Parathyroid adenoma (tissue), 2 donors: ENCODE results near the gene CYP46A1.

Source experiments
- H2AFZ ChIP-seq: fragments of 300-600 bp; sonication (generic); one replicate; pipeline ENCODE4 v1.7.0; 2017; ENCODE audit warnings: antibody characterized with exemption, mild to moderate bottlenecking
- H3K27ac ChIP-seq: fragments of 300-600 bp; sonication (generic); one replicate; pipeline ENCODE4 v1.7.0; 2017
- H3K27me3 ChIP-seq: fragments of 300-600 bp; sonication (generic); one replicate; pipeline ENCODE4 v1.7.0; 2017; ENCODE audit warnings: low read length; ENCODE audit not compliant: control insufficient read depth, insufficient read depth
- H3K36me3 ChIP-seq: fragments of 300-600 bp; sonication (generic); one replicate; pipeline ENCODE4 v1.7.0; 2017; ENCODE audit warnings: low read length; ENCODE audit not compliant: control insufficient read depth, insufficient read depth
- H3K4me1 ChIP-seq: fragments of 300-600 bp; sonication (generic); one replicate; pipeline ENCODE4 v1.7.0; 2017; ENCODE audit warnings: control low read depth
- H3K4me2 ChIP-seq: fragments of 300-600 bp; sonication (generic); one replicate; pipeline ENCODE4 v1.7.0; 2017; ENCODE audit warnings: low read length
- H3K4me3 ChIP-seq: fragments of 300-600 bp; sonication (generic); one replicate; pipeline ENCODE4 v1.7.0; 2017; ENCODE audit warnings: low read depth, low read length
- H3K79me2 ChIP-seq: fragments of 300-600 bp; sonication (generic); one replicate; pipeline ENCODE4 v1.7.0; 2017; ENCODE audit warnings: control low read depth
- H3K9ac ChIP-seq: fragments of 300-600 bp; sonication (generic); one replicate; pipeline ENCODE4 v1.7.0; 2017; ENCODE audit warnings: mild to moderate bottlenecking
- H3K9me3 ChIP-seq: fragments of 300-600 bp; sonication (generic); one replicate; pipeline ENCODE4 v1.7.0; 2017; ENCODE audit warnings: low read length; ENCODE audit not compliant: control insufficient read depth
- CTCF ChIP-seq: fragments of 300-600 bp; sonication (generic); IDR thresholded peaks from one replicate; pipeline ENCODE4 v1.7.0; 2017; ENCODE audit warnings: antibody characterized with exemption, mild to moderate bottlenecking
- donor health status: primary hyperparathyroidism.

Gene CYP46A1

GRCh38 chr14:99666533-99666932, 17.6 kb upstream of the CYP46A1 start:
- Histone ChIP-seq H3K4me2 (no peak overlapping the region), H3K4me3 (no peak overlapping the region), H3K4me1 (no peaks in the 10 kb centered on the region), H2AFZ (no peak overlapping the region), H3K79me2 (no peaks in the 10 kb centered on the region), H3K36me3 (no peaks in the 10 kb centered on the region), H3K27ac (no peak overlapping the region), H3K9ac (no peak overlapping the region), H3K27me3 (no peaks in the 10 kb centered on the region), H3K9me3 (no peaks in the 10 kb centered on the region)
- TF ChIP-seq CTCF: no peak

- Histone ChIP-seq H3K36me3 (no peaks in the 10 kb centered on the region), H3K4me2 (no peak overlapping the region), H2AFZ (no peak overlapping the region), H3K27me3 (no peaks in the 10 kb centered on the region), H3K79me2 (no peaks in the 10 kb centered on the region), H3K9me3 (no peaks in the 10 kb centered on the region), H3K9ac (no peak overlapping the region), H3K27ac (no peak overlapping the region), H3K4me1 (no peaks in the 10 kb centered on the region), H3K4me3 (no peak overlapping the region)
- TF ChIP-seq CTCF: no peak
Observed at GRCh38 chr14:99667045-99667444, 17.1 kb upstream of the CYP46A1 start.

- H2AFZ ChIP-seq: no peak overlapping the region
- no peaks in the 10 kb centered on the region for H3K27me3 ChIP-seq
- no peak overlapping the region for H3K4me3 ChIP-seq
- TF ChIP-seq CTCF: no peak
- no peaks in the 10 kb centered on the region for H3K4me1 ChIP-seq
- no peak overlapping the region for H3K4me2 ChIP-seq
- no peak overlapping the region for H3K27ac ChIP-seq
- no peak overlapping the region for H3K9ac ChIP-seq
- no peaks in the 10 kb centered on the region for H3K36me3 ChIP-seq
- H3K9me3 ChIP-seq: no peaks in the 10 kb centered on the region
- no peaks in the 10 kb centered on the region for H3K79me2 ChIP-seq
Observed at GRCh38 chr14:99667821-99668220, 16.3 kb upstream of the CYP46A1 start.

- TF ChIP-seq CTCF: no peak
- no peak overlapping the region for H3K27ac ChIP-seq
- no peaks in the 10 kb centered on the region for H3K79me2 ChIP-seq
- no peaks in the 10 kb centered on the region for H3K9me3 ChIP-seq
- H3K4me2 ChIP-seq: no peak overlapping the region
- H2AFZ ChIP-seq: no peak overlapping the region
- no peaks in the 10 kb centered on the region for H3K36me3 ChIP-seq
- no peak overlapping the region for H3K4me3 ChIP-seq
- H3K27me3 ChIP-seq: no peaks in the 10 kb centered on the region
- H3K4me1 ChIP-seq: no peaks in the 10 kb centered on the region
- H3K9ac ChIP-seq: no peak overlapping the region
Observed at GRCh38 chr14:99668307-99669295, 15.5 kb upstream of the CYP46A1 start.
